HFFc6 (cell line): ENCODE measurements around the gene GLDC. TPM values are rescaled to one million over a fixed set of nuclear protein-coding genes. Genes with fewer than 3 reads are reported as not detected.

ENCODE experiments used
- DNase-seq: peaks from one replicate; pipeline ENCODE4 v3.0.0-alpha.2; 2018
- H3K27ac Mint-ChIP-seq: 2 replicates; pipeline ENCODE4 v1.8.0; 2020; ENCODE audit warnings: mild to moderate bottlenecking, mixed read lengths
- H3K27me3 Mint-ChIP-seq: 2 replicates; pipeline ENCODE4 v1.8.0; 2021; ENCODE audit warnings: mild to moderate bottlenecking, moderate library complexity, mixed read lengths; ENCODE audit not compliant: insufficient read depth
- H3K36me3 Mint-ChIP-seq: 2 replicates; pipeline ENCODE4 v1.8.0; 2021; ENCODE audit warnings: low read depth, mixed read lengths
- H3K4me1 Mint-ChIP-seq: 2 replicates; pipeline ENCODE4 v1.8.0; 2020; ENCODE audit warnings: low read depth, mixed read lengths
- H3K4me3 Mint-ChIP-seq: 2 replicates; pipeline ENCODE4 v1.8.0; 2020; ENCODE audit warnings: mild to moderate bottlenecking, moderate library complexity, mixed read lengths
- H3K9me3 Mint-ChIP-seq: 2 replicates; pipeline ENCODE4 v1.8.0; 2020; ENCODE audit warnings: mild to moderate bottlenecking, mixed read lengths
- total RNA-seq, 6 experiments: library from RNA; stranded (reverse); fragmentation: NEBNext Ultra II Directional; extraction: Animal tissue kit (Norgen Biotek cat#: 25700); gene quantifications; 2 replicates in 1 of 6; 3 replicates in 5 of 6; pipeline ENCODE4 v1.2.3, GENCODE V29; 2021
- TF ChIP-seq, protein P1 (sequence below): fragments of 200-600 bp; sonication (generic); IDR thresholded peaks from 2 replicates; pipeline ENCODE4 v1.5.0; 2021; ENCODE audit warnings: antibody characterized with exemption, mild to moderate bottlenecking

The GLDC gene
- total RNA-seq, 6 experiments from 2014 or later: 0.12 to 0.41 (median 0.23) TPM

DNA sequence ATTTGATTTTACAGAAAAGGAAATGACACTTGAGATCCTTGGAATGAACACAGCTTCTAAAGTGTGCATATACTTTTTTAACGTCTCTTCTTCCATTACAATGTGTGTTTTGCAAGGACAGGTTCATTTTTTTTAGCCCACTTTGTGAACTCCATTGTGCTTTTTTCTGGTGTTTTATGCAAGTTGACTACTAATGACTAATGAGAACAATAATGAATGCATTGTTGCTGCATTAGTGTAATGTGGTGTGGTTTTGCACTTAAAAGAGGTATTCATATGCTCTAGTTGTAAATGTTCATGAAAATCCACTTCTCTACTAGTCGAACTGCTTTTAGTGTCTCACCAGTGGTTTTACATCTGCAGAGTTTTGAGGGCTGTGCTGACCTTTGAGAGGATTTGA, 139.0 kb downstream of the GLDC start:
- Mint-ChIP-seq H3K36me3 (peaks cover 47% of the 10 kb centered on the region), H3K9me3 (no peaks in the 10 kb centered on the region), H3K4me3 (no peak overlapping the region), H3K27me3 (no peaks in the 10 kb centered on the region), H3K4me1 (peaks cover 28% of the 10 kb centered on the region), H3K27ac (peak overlapping the region; percentile 63)
- DNase-seq: peak; percentile 59
- TF ChIP-seq, protein P1, sequence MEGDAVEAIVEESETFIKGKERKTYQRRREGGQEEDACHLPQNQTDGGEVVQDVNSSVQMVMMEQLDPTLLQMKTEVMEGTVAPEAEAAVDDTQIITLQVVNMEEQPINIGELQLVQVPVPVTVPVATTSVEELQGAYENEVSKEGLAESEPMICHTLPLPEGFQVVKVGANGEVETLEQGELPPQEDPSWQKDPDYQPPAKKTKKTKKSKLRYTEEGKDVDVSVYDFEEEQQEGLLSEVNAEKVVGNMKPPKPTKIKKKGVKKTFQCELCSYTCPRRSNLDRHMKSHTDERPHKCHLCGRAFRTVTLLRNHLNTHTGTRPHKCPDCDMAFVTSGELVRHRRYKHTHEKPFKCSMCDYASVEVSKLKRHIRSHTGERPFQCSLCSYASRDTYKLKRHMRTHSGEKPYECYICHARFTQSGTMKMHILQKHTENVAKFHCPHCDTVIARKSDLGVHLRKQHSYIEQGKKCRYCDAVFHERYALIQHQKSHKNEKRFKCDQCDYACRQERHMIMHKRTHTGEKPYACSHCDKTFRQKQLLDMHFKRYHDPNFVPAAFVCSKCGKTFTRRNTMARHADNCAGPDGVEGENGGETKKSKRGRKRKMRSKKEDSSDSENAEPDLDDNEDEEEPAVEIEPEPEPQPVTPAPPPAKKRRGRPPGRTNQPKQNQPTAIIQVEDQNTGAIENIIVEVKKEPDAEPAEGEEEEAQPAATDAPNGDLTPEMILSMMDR: no peak

DNA sequence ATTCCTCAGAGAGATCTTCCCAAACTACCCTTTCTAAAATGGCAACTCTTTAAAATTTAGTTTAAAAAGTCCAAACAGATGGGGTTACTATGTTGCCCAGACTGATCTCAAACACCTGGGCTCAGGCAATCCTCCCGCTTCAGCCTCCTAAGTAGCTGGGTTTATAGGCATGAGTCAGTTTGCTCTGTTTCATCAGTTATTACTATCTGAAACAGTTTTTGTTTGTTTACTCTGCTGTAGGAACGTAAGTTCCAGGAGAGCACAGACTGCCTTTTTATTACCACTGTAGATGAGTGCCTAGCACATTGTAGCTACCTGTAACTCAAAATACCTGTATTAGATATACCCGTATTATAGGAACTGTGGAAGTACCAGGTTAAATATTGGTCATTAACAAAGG, 143.1 kb downstream of the GLDC start:
- Mint-ChIP-seq H3K4me1 (peaks cover 53% of the 10 kb centered on the region), H3K27me3 (no peaks in the 10 kb centered on the region), H3K4me3 (no peak overlapping the region), H3K36me3 (peaks cover 36% of the 10 kb centered on the region), H3K9me3 (no peaks in the 10 kb centered on the region), H3K27ac (0 out of 2 replicates have a peak overlapping the region, but pooled peaks have one; percentile 24)
- DNase-seq: peak; percentile 11
- TF ChIP-seq, protein P1: no peak

DNA sequence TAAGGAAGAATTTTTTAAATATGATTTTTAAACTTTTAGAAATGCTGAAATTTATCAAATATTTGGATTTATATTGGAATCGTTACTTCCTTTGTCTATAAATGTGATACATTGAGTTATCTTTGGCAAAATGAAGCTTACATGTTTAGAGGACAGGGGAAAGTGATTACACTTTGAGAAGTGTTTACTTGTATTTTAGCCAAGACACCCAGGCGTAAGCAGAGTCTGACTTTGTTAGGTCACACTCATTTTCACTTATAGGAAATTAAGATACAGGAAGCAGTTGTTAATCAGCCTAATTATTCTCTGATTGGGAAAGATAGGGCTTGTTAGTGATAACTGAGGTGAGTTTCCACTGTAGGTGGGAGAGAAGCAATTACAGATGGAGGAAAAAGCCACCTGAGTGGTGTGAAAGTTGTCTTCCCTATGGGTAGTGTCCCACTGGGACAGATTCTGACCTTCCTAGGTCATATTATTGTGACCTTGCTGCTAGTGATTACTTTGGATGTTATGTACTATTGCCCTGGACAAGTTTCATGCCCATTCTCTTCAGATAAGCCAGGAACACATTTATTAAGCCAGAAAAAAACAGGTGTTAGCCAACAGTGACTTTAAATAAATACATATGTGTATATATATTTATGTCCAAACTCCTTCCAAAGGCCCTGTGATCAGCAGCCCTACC, 143.9 kb downstream of the GLDC start:
- TF ChIP-seq, protein P1: no peak
- Mint-ChIP-seq H3K4me3 (no peak overlapping the region), H3K36me3 (peaks cover 41% of the 10 kb centered on the region), H3K4me1 (peaks cover 54% of the 10 kb centered on the region), H3K27ac (no peak overlapping the region), H3K27me3 (no peaks in the 10 kb centered on the region), H3K9me3 (no peaks in the 10 kb centered on the region)
- DNase-seq: no peak

DNA sequence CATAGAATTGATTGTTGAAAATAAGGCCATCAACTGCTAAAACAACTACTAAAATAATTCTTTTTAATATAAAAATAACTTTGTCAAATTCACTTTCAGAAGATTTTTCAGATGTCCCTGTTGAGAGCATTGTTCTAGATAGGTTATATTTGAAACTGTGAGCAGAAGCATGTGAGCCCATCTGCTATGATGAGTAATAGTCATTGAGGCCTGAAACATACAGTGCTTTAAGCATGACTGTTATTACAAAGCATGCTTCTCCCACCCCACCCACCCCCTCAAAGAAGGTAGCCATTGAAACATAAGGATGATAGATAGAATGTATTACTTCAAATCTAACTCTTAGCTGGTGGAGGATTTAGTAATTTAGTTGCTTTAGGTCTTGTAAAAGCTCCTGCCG, 146.5 kb downstream of the GLDC start:
- H3K4me1 Mint-ChIP-seq: peaks cover 44% of the 10 kb centered on the region
- no peak overlapping the region for H3K4me3 Mint-ChIP-seq
- peaks cover 25% of the 10 kb centered on the region for H3K36me3 Mint-ChIP-seq
- DNase-seq: peak; percentile 52
- peak overlapping the region; percentile 76 for H3K27ac Mint-ChIP-seq
- H3K9me3 Mint-ChIP-seq: no peaks in the 10 kb centered on the region
- TF ChIP-seq, protein P1: no peak
- no peaks in the 10 kb centered on the region for H3K27me3 Mint-ChIP-seq

DNA sequence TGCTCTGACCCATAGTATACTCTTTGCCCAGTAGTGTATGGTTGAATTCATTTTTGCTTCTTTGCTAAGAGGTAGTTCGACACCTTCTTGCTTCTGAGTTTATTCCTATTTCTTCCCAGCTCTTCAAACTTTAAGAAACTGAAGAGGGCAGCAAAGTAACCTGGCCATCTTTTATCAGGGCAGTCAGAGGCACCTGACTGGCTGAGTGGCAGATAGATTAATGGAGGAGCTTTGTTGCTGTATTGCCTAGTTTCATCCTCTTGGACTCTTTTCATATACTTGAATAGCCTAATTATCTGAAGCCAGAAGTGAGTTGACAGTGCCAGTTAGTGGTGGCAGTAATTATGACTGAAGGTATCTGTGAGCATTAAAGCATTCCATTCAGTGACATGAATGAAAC, 150.1 kb downstream of the GLDC start:
- TF ChIP-seq, protein P1: peak; percentile 14; the same call in 1 of the 2 replicates
- Mint-ChIP-seq H3K4me3 (no peak overlapping the region), H3K27me3 (no peaks in the 10 kb centered on the region), H3K36me3 (peaks cover 19% of the 10 kb centered on the region), H3K4me1 (peaks cover 43% of the 10 kb centered on the region), H3K27ac (no peak overlapping the region; the same call in 1 of the 2 replicates), H3K9me3 (no peaks in the 10 kb centered on the region)
- no peak for DNase-seq
